Mesenchymal stem cell (in vitro differentiated cells and primary cell): ENCODE measurements around the gene GFRA4.

ENCODE experiments used
- DNase-seq: peaks from one replicate; pipeline ENCODE4 v3.0.0-alpha.2; 2013
- H2AFZ ChIP-seq: one replicate; pipeline ENCODE4 v1.6.1; 2013; ENCODE audit warnings: low read depth, mild to moderate bottlenecking, control low read depth, inconsistent platforms, low read length, moderate library complexity
- H2AK5ac ChIP-seq: 2 replicates; pipeline ENCODE4 v1.6.1; 2013; ENCODE audit warnings: low read length, moderate library complexity, mild to moderate bottlenecking, inconsistent platforms; ENCODE audit not compliant: severe bottlenecking
- H2BK120ac ChIP-seq: one replicate; pipeline ENCODE4 v1.6.1; 2013; ENCODE audit warnings: low read depth, mild to moderate bottlenecking, inconsistent platforms, low read length, moderate library complexity
- H2BK12ac ChIP-seq, 2 experiments: one replicate each; pipeline ENCODE4 v1.6.1; 2013; ENCODE audit warnings: inconsistent platforms in 2 of 2, low read length in 2 of 2, mild to moderate bottlenecking in 2 of 2, moderate library complexity in 2 of 2, control low read depth in 1 of 2
- H2BK15ac ChIP-seq: one replicate; pipeline ENCODE4 v1.6.1; 2013; ENCODE audit warnings: mild to moderate bottlenecking, low read depth, inconsistent platforms; ENCODE audit not compliant: poor library complexity, severe bottlenecking
- H2BK5ac ChIP-seq: 2 replicates; pipeline ENCODE4 v1.6.1; 2013; ENCODE audit warnings: low read depth, mild to moderate bottlenecking, low read length, control low read depth, inconsistent platforms; ENCODE audit not compliant: poor library complexity, severe bottlenecking
- H3K14ac ChIP-seq, 2 experiments: one replicate each; pipeline ENCODE4 v1.6.1; 2013; ENCODE audit warnings: inconsistent platforms in 2 of 2, low read length in 2 of 2, control low read depth in 1 of 2, mild to moderate bottlenecking in 1 of 2, moderate library complexity in 1 of 2
- H3K18ac ChIP-seq, 2 experiments: one replicate each; pipeline ENCODE4 v1.6.1; 2013; ENCODE audit warnings: inconsistent platforms in 2 of 2, low read length in 2 of 2, control low read depth in 1 of 2, low read depth in 1 of 2, mild to moderate bottlenecking in 1 of 2
- H3K23ac ChIP-seq, 2 experiments: one replicate each; pipeline ENCODE4 v1.6.1; 2013; ENCODE audit warnings: inconsistent platforms in 2 of 2, low read length in 2 of 2, mild to moderate bottlenecking in 2 of 2, moderate library complexity in 2 of 2, control low read depth in 1 of 2
- H3K27ac ChIP-seq: 2 replicates; pipeline ENCODE4 v1.5.1; 2013; ENCODE audit warnings: mild to moderate bottlenecking, moderate library complexity, low read length, control low read depth, inconsistent platforms; ENCODE audit not compliant: poor library complexity, severe bottlenecking
- H3K27me3 ChIP-seq, 2 experiments: 2 replicates each; pipeline versions ENCODE4 v1.6.1 to v1.7.0; 2013; ENCODE audit warnings: low read length in 2 of 2, mild to moderate bottlenecking in 2 of 2, moderate library complexity in 2 of 2, control low read depth in 1 of 2, inconsistent platforms in 1 of 2; ENCODE audit not compliant: control insufficient read depth in 1 of 2, insufficient read depth in 1 of 2
- H3K36me3 ChIP-seq, 2 experiments: 2 replicates each; pipeline versions ENCODE4 v1.6.1 to v1.7.0; 2013; ENCODE audit warnings: low read length in 2 of 2, control low read depth in 1 of 2, inconsistent platforms in 1 of 2, low read depth in 1 of 2, mild to moderate bottlenecking in 1 of 2; ENCODE audit not compliant: insufficient read depth in 2 of 2, control insufficient read depth in 1 of 2
- H3K4ac ChIP-seq, 2 experiments: one replicate each; pipeline ENCODE4 v1.6.1; 2013; ENCODE audit warnings: inconsistent platforms in 2 of 2, low read length in 2 of 2, mild to moderate bottlenecking in 2 of 2, moderate library complexity in 2 of 2, control low read depth in 1 of 2, low read depth in 1 of 2
- H3K4me1 ChIP-seq: 2 replicates; pipeline ENCODE4 v1.6.1; 2013; ENCODE audit warnings: low read depth, low read length, control low read depth; ENCODE audit not compliant: control insufficient read depth, insufficient read depth
- H3K4me2 ChIP-seq: 2 replicates; pipeline ENCODE4 v1.6.1; 2013; ENCODE audit warnings: low read length, mild to moderate bottlenecking, inconsistent platforms; ENCODE audit not compliant: poor library complexity, severe bottlenecking
- H3K4me3 ChIP-seq, 2 experiments: 2 replicates each; pipeline versions ENCODE4 v1.5.1 to v1.7.0; 2013; ENCODE audit warnings: low read length in 2 of 2, mild to moderate bottlenecking in 2 of 2, control low read depth in 1 of 2, low read depth in 1 of 2; ENCODE audit not compliant: insufficient read depth in 1 of 2
- H3K79me1 ChIP-seq: replicated peaks from 2 replicates; pipeline ENCODE4 v1.6.1; 2013; ENCODE audit warnings: mild to moderate bottlenecking, control low read depth, low read length, inconsistent platforms; ENCODE audit not compliant: poor library complexity, severe bottlenecking
- H3K9ac ChIP-seq: 2 replicates; pipeline ENCODE4 v1.7.0; 2013; ENCODE audit warnings: mild to moderate bottlenecking, low read length, moderate library complexity
- H3K9me3 ChIP-seq: 2 replicates; pipeline ENCODE4 v1.7.0; 2013; ENCODE audit warnings: mild to moderate bottlenecking, low read length; ENCODE audit not compliant: control insufficient read depth
- H4K8ac ChIP-seq: one replicate; pipeline ENCODE4 v1.6.1; 2013; ENCODE audit warnings: inconsistent platforms, mild to moderate bottlenecking, low read length, moderate library complexity
- H4K91ac ChIP-seq: one replicate; pipeline ENCODE4 v1.6.1; 2013; ENCODE audit warnings: mild to moderate bottlenecking, low read length, inconsistent platforms
- WGBS: methylation state at CpG from one replicate; pipeline ENCODE4 v1.1.7; 2013; ENCODE audit warnings: mixed read lengths; 5-methylcytosine and 5-hydroxymethylcytosine counted together

The GFRA4 gene

DNA sequence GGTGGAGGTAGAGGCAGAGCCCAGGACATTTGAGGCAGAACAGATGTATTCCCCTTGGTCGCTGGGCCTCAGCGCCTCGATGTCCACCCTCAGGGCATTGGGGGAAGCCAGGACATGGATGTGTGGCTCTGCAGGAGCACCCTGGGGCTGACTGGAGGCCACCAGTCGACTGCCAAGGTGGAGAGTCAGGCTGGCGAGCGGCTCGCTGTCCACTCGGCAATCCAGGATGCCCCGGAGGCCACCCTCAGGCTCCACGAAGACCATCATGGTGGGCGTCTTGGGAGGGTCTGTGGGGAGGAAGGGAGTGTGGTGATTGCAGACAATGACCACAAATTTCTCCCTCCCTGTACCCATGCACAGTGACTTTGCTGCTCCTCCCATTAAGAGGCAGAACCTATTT, 26.8 kb upstream of the GFRA4 start:
- Histone ChIP-seq H3K27ac (no peak overlapping the region), H3K23ac (no peak overlapping the region), H2BK15ac (no peak overlapping the region), H2BK12ac (no peak overlapping the region), H2AK5ac (no peak overlapping the region), H3K4me1 (peaks cover 9% of the 10 kb centered on the region), H4K91ac (no peak overlapping the region), H3K9me3 (no peaks in the 10 kb centered on the region), H3K18ac (no peak overlapping the region), H3K9ac (no peak overlapping the region), H3K14ac (peak overlapping the region in 1 of 2 experiments; percentile 3), H3K36me3 (no peaks in the 10 kb centered on the region), H2BK5ac (no peak overlapping the region), H3K27me3 (peaks cover 0 to 2% of the 10 kb centered on the region in 2 experiments), H3K4me3 (no peak overlapping the region), H2AFZ (no peak overlapping the region), H4K8ac (no peak overlapping the region), H3K4ac (no peak overlapping the region), H3K4me2 (no peak overlapping the region), H3K79me1 (no peaks in the 10 kb centered on the region), H2BK120ac (no peak overlapping the region)
- WGBS: 75% methylated on average over 5 of the region's 11 CpGs
- no peak for DNase-seq

DNA sequence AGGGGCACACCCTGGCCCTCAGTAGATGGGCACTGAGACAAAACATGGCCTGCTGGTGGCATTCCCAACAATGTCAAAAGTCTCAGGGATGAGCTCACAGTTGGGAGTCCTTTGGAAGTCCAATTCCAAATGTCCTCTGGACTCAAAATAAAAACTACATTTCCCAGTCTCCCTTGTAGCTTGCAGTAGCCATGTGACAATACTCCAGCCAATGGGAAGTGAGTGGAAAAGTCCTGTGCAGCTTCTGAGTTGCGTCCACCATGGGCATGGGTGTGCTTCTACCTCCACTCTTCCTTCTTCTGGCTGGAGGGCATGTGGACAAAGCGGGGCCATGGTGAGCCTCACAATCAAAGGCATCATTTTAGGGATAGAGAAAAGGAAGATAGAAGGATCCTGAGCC, 24.5 kb upstream of the GFRA4 start:
- Histone ChIP-seq H3K79me1 (no peaks in the 10 kb centered on the region), H3K4me3 (peak overlapping the region in 1 of 2 experiments; percentile 69), H3K4me2 (no peak overlapping the region), H2BK15ac (no peak overlapping the region), H3K27me3 (peaks cover 0 to 2% of the 10 kb centered on the region in 2 experiments), H2BK5ac (no peak overlapping the region), H2BK120ac (no peak overlapping the region), H2AFZ (no peak overlapping the region), H2AK5ac (no peak overlapping the region), H4K91ac (no peak overlapping the region), H4K8ac (no peak overlapping the region), H3K36me3 (no peaks in the 10 kb centered on the region), H2BK12ac (no peak overlapping the region), H3K4me1 (peaks cover 9% of the 10 kb centered on the region), H3K23ac (no peak overlapping the region), H3K27ac (no peak overlapping the region), H3K9me3 (no peaks in the 10 kb centered on the region), H3K4ac (no peak overlapping the region), H3K18ac (no peak overlapping the region), H3K14ac (no peak overlapping the region), H3K9ac (peak overlapping the region; percentile 74)
- 75% methylated on average over 2 of the region's 2 CpGs for WGBS
- DNase-seq: peak; percentile 48

DNA sequence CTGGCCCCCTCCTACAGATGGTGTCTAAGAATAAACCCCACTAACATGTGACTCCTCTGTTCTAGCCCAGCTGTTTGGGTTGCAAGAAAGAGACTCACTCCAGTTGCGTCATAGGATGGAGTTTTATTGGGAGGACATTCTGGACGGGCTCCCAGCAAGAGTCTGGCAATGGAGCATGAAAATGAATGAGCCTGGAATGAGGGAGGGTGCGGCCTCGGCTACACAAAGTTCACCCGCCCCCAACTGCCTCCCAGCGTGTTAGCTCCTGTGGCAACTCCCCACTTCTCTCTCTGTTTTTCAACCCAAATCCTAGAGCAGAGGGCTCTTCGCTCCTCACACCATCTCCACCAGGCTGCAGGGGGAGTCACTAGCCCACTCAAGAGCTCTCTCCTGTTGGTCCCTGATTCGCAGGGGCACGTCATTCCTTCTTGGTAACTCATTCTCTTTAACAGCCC, 23.7 kb upstream of the GFRA4 start:
- 63% methylated on average over 8 of the region's 9 CpGs for WGBS
- peak overlapping the region; percentile 74 for H3K9ac ChIP-seq

DNA sequence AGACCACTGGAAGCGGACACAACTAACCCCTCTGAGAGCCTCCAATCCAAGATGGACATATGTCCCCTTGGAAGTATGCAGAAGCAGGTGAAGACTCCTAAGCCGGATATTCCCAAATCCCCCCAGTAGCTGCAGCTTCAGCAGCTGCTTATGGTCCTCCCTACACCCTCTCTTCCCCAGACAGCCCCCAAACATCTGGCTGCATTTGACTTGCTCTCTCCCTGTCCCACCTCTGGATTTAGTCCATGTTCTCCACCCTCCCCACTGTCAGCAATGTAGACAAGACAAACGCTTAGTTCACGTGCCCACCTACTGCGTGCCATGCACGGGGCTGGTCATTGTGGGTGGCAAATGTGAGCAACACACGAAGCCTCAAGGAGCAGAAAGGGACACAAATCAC, 23.2 kb upstream of the GFRA4 start:
- H3K9ac ChIP-seq: peak overlapping the region; percentile 59
- H2BK5ac ChIP-seq: no peak overlapping the region
- no peak overlapping the region for H3K4ac ChIP-seq
- H3K23ac ChIP-seq: peak overlapping the region in 1 of 2 experiments; percentile 34
- H3K9me3 ChIP-seq: no peaks in the 10 kb centered on the region
- H2BK12ac ChIP-seq: peak overlapping the region; percentile 45 to 90
- H2AFZ ChIP-seq: no peak overlapping the region
- H3K36me3 ChIP-seq: no peaks in the 10 kb centered on the region
- H2BK120ac ChIP-seq: no peak overlapping the region
- H2BK15ac ChIP-seq: no peak overlapping the region
- peak overlapping the region in 1 of 2 experiments; percentile 37 for H3K18ac ChIP-seq
- H3K4me3 ChIP-seq: peak overlapping the region in 1 of 2 experiments; percentile 26
- H3K27me3 ChIP-seq: no peaks in the 10 kb centered on the region
- H4K91ac ChIP-seq: no peak overlapping the region
- H3K27ac ChIP-seq: peak overlapping the region; percentile 31
- H3K14ac ChIP-seq: no peak overlapping the region
- no peak overlapping the region for H4K8ac ChIP-seq
- H3K79me1 ChIP-seq: no peaks in the 10 kb centered on the region
- DNase-seq: no peak
- WGBS: 99% methylated on average over 7 of the region's 7 CpGs
- H3K4me2 ChIP-seq: no peak overlapping the region
- H3K4me1 ChIP-seq: peaks cover 18% of the 10 kb centered on the region
- peak overlapping the region; percentile 83 for H2AK5ac ChIP-seq

More for the DNA sequence above, 23.7 kb upstream of the GFRA4 start:
- no peaks in the 10 kb centered on the region for H3K27me3 ChIP-seq
- peak overlapping the region in 1 of 2 experiments; percentile 69 for H3K4me3 ChIP-seq
- peak overlapping the region in 1 of 2 experiments; percentile 11 for H3K14ac ChIP-seq
- H3K4me2 ChIP-seq: peak overlapping the region; percentile 51
- peak overlapping the region; percentile 21 for H4K91ac ChIP-seq
- H3K36me3 ChIP-seq: no peaks in the 10 kb centered on the region
- H4K8ac ChIP-seq: no peak overlapping the region
- H2AK5ac ChIP-seq: peak overlapping the region; percentile 86
- no peak overlapping the region for H3K23ac ChIP-seq
- peak; percentile 63 for DNase-seq
- H3K18ac ChIP-seq: peak overlapping the region in 1 of 2 experiments; percentile 37
- H2BK12ac ChIP-seq: no peak overlapping the region
- H3K79me1 ChIP-seq: no peaks in the 10 kb centered on the region
- H3K4ac ChIP-seq: no peak overlapping the region
- H2BK120ac ChIP-seq: no peak overlapping the region
- peak overlapping the region; percentile 21 for H2BK15ac ChIP-seq
- H3K9me3 ChIP-seq: no peaks in the 10 kb centered on the region
- peaks cover 14% of the 10 kb centered on the region for H3K4me1 ChIP-seq
- peak overlapping the region; percentile 9 for H2BK5ac ChIP-seq
- H2AFZ ChIP-seq: no peak overlapping the region
- H3K27ac ChIP-seq: peak overlapping the region; percentile 61
